Stimulated activated CD8-positive, alpha-beta memory T cell treated with anti-CD3 and anti-CD28 coated beads, Interleukin-15, amount 100 ng/mL, for 1 hour (primary cell): ENCODE results near the gene SECISBP2L.
A peak's percentile ranks its signal among the peaks of the same experiment; 100 is the strongest.
"Not testable (repeated sequence)": the region's sequence is repeated elsewhere in the genome, so short reads cannot be mapped to it uniquely, and the experiment has no call there.

ENCODE experiments used
- DNase-seq: peaks from one replicate; pipeline ENCODE4 v3.0.0-alpha.2; 2020; ENCODE audit warnings: low read depth

The SECISBP2L gene, protein sequence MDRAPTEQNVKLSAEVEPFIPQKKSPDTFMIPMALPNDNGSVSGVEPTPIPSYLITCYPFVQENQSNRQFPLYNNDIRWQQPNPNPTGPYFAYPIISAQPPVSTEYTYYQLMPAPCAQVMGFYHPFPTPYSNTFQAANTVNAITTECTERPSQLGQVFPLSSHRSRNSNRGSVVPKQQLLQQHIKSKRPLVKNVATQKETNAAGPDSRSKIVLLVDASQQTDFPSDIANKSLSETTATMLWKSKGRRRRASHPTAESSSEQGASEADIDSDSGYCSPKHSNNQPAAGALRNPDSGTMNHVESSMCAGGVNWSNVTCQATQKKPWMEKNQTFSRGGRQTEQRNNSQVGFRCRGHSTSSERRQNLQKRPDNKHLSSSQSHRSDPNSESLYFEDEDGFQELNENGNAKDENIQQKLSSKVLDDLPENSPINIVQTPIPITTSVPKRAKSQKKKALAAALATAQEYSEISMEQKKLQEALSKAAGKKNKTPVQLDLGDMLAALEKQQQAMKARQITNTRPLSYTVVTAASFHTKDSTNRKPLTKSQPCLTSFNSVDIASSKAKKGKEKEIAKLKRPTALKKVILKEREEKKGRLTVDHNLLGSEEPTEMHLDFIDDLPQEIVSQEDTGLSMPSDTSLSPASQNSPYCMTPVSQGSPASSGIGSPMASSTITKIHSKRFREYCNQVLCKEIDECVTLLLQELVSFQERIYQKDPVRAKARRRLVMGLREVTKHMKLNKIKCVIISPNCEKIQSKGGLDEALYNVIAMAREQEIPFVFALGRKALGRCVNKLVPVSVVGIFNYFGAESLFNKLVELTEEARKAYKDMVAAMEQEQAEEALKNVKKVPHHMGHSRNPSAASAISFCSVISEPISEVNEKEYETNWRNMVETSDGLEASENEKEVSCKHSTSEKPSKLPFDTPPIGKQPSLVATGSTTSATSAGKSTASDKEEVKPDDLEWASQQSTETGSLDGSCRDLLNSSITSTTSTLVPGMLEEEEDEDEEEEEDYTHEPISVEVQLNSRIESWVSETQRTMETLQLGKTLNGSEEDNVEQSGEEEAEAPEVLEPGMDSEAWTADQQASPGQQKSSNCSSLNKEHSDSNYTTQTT

GRCh38 chr15:49046220-49047102 lies at the start of gene SECISBP2L:
TSS of gene SECISBP2L (minus strand) at chr15:49046446. CDS start at chr15:49046299, 147 bp downstream.
- DNase-seq: peak; percentile 78

DNA sequence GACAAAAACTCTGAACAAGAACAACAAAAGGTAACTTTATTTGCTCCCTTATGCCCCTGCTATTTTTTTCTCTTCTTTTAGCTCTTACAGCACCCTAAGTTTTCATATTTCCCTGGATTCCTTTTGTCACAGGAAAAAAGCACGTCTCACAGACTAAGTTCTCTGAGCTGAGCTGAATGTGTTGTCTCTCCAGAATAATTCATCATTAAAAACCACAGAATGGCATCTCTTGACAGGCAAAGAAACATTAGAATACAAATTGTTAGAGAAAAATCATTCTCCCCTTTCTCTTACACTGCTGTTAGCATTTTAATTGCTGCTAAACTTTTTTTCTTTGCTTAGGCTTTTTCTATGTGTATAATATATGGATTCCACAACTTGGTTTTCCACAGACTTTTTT lies 48.7 kb upstream of the SECISBP2L start:
- no peak for DNase-seq

DNA sequence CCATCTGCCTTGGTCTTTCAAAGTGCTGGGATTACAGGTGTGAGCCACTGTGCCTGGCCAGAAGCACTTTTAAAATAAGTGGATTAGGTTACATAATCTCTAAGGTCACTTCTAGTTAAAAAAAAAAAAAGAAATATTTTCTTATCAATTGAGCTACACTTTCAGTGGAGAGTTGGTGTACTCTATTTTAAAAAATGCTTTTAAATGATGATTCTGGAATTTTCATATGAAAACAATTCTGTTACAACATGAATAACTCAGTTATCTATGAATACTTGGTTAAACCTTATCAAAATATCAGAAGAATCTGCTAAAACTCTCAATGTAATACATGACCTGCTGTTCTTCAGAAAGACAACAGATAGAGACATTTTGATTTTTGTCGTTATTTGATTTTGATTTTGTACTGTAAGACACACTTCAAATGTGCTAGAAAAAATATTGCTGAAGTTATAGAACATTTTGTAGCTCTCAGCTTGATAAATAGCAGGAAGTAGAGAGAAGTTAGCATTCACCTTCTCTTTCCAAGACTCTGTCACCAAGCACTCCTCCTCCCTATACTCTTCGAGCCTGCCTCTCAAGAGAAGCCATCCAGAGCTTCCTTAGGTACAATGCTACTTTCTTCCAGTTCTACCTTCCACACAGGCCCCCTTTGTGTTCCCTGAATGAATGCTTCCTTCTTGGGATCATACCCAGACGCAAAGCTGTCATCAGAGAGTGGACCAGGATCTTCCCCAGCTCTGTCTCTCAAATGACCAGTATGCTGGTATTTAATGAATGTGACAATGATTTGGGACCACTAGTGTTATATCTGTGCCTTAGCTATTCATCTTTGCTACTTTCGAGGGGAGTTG lies 47.2 kb upstream of the SECISBP2L start:
- no peak for DNase-seq

DNA sequence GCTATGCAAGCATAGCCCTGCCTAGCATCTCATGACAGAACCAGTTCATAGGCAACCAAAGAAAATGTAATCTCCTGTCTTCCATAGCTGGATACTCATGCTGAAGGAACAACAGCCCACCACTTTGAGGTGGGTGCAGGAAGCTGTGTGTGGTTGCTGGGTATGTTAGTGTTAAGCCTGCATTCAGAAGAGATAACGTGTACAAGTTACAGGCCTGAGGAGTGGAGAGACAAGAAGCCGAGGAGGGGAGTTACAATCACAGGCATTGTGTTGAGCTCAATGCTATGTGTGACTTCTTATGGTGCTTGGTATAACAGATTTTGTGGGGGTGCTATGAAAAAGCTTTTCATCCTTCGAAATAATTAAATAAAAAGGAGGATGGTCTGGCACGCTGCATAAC lies 42.8 kb upstream of the SECISBP2L start:
- DNase-seq: no peak

- no peak for DNase-seq
Observed at GRCh38 chr15:49085696-49086459, 39.6 kb upstream of the SECISBP2L start.

DNA sequence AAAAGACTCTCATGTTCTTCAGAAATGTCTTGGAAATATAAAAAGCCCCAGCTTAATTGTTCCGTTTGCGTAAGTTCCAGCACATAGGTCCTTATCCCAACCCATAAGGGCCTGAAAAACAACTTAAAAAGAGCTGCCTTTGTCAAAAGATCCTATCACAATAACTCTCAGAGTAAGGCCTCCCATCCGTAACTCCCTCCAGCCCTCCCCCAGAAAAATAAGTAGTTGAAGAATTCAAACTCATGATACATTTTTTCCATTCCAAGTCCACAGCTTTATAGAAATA lies 38.0 kb upstream of the SECISBP2L start:
- no peak for DNase-seq

DNA sequence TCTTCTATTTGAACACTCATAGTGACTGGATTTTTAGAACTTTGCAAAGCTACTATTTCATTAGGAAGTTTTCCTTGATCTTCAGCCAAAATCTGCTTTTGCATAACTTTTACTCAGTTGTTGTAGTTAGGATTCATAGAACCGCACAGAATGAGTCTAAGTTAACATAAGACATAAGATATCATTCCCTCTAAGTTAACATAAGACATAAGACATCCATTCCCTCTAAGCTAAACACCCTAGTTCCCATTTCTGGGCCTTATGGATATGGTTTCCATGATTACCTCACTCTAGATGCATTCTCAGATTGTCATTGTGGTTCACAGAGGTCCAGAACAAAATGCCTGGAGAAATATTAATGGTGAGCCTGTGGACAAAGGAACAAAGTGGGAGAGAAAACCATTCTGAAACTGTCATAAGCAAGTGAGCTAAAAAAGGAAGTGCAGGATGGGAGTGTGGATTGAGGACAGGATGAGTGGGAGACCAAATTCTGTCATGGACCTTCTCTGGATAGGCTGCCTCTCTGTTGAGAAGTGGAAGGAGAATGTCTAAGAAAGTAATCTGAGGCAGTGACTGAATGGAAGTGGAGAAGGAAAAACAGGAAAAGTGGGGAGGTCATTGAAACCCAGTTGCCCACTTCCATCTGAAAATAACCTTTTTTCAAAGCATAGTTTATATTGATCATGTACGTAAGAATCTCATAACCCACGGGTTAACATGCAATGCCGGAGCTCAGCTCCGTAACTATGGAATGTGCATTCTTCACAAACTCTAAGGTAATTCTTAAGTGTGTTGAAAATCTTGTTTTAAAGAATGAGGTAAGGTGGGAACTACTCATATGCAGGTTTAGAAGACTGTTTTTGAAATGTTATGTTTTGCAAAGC lies 37.4 kb upstream of the SECISBP2L start:
- no peak for DNase-seq

DNA sequence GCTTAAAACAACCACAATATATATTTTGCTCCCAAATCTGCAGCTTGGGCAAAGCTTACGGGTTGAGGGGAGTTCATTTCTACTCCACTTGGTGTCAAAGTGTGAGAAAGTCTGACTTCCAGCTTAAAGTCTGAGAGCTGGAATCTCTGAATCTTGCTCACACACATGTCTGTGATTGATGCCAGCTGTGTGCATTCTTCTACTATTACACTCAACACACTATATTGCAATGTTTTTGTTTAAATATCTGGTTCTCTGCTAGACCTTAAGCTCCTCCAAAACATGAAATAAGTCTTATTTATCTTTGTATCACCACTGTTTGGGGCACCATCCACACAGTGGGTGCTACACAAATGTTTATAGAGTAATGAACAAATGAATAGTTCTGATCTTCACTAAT lies 36.7 kb upstream of the SECISBP2L start:
- no peak for DNase-seq

GRCh38 chr15:49079340-49080039 lies 33.2 kb upstream of the SECISBP2L start:
- no peak for DNase-seq

- DNase-seq: no peak
Observed at GRCh38 chr15:49075881-49076280, 29.6 kb upstream of the SECISBP2L start.

- DNase-seq: not testable (repeated sequence)
Observed at GRCh38 chr15:49074589-49075287, 28.5 kb upstream of the SECISBP2L start.

DNA sequence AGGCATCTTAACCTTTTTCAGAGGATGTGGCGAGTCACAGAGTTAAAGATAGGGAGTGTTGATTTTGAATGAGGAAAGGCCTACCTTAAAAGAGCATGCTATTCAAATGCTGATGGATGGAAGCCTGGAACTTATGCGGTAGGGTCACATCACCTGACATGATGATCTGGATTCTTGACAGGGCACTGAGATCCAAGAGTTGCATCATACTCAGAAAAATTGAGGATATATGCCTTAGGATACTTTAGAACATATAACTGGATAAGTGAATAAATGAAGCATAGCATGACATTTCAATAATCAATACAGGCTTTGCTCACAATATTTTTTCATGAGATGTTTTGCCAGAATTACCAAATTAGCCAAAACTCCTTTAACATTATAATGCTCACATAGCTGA lies 20.1 kb upstream of the SECISBP2L start:
- no peak for DNase-seq

DNA sequence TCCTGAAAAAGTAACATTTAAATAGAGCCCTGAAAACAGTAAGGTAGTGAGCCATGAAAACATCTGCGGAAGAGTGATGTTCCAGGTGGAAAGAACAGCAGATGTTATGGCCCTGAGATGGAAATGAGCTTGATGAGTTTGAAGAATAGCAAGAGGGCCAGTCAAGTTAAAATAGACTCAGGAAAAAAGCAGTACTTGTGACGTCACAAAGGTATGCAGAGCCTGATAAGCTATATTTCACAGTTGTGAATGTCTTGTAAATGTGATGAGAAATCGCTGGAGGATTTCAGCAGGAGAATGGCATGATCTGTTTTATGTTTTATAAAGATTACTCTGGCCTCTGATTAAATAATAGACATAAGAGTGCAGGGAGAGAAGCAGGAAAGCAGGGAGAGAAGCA lies 18.6 kb upstream of the SECISBP2L start:
- no peak for DNase-seq

DNA sequence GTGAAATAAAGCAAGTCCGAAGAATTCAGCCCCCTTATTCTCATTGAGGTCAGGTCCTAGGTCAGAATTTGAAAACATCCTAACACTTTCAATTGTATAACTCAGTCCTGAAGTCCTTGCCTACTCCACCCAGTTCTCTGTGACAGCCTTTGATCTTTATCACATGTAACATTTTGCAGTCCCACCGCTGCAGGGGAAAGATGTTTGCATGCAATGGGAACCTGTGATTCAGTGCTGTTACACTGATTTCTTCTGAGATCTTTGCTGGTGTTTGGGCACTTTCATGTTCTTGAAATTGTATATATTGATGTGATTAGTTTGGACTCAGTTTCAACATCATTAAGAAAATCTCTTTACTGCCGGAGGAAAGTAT lies 18.0 kb upstream of the SECISBP2L start:
- no peak for DNase-seq

GRCh38 chr15:49063402-49064280 lies 17.4 kb upstream of the SECISBP2L start:
- DNase-seq: no peak

GRCh38 chr15:49062900-49063299 lies 16.7 kb upstream of the SECISBP2L start:
- no peak for DNase-seq
